Measurements from ENCODE around the gene SEC31B.

The SEC31B gene

DNA sequence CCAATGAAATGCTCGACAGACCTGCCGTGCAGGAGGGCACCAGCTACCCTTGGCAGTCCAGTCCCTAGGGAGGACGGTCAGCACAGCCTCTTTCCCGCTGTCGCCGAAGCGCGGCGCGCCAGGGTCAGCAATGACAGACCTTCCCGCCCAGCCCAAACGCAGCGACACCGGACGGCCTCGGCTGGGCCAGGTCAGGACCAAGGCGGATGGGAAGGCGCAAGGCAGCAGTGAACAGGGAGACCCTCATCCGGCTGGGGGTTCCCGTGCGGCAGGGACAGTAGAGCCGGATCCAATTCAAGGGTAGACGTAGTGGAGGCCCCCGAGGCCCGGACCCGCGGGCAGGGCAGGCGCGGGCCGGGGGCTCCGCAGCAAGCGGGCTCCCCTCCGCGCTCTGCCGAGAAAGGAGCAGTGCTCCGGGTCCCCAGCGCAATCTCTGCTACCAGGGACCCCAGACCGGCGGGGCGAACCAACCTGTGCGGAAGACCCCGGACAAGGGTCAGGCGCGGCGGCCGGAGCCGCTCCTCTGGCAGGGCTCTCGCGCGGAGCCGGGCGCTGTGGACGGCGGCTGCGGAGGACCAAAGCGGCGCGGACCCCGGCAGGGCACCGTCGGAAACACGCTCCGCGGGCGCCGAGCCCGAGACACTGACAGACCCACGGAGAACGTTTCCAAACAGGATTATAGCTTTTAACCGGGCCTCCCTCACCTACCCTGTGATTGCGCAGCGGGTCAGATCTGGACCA, at the start of gene SEC31B:
Gene SEC31B (minus strand): TSS at position 551 of the 741 bp plus-strand sequence. CDS start 2,909 bp downstream, outside the sequence.
- no peak for DNase-seq (ENCODE audit: low read depth in 3 of 3, low spot score in 1 of 3)

DNA sequence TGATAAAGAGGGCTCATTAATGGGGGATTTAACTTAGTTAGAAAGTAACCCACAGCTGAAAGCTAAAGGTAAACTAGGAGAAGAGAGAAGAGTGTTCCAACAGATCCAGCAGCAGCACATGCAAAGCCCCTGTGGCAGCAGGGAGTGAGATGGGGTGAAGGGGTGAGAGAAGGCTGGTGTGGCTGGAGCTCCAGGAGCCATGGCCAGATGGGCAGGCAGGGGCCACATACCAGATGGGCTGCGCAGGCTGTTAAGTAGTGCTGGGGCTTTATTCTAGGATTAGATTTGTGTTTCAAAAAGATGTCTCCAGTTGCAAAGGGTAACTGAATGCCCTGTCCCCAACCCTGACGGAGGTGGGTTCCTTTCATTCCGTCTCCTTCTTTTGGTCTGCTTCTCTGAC, 49.3 kb upstream of the SEC31B start:
- DNase-seq (ENCODE audit: low read depth in 3 of 3, low spot score in 1 of 3): no peak

DNA sequence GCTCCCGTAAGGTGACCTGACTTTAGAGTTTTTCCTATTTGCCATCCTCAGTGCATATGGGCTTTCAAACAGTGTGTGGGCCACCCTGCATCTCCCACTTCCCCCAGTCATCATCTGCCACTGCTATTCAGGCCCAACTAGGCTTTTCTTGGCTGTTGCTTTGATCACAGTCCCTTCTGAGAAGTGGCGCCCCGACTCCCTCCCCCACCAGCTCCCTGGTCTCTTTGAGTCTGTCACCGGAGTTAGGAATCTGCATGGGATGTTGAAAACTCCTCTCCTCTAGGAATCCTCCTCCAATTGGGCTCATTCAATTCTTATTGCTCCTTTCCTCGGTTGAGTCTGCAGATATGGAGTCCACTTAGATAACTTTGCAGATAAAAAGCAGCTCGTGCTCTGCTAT, 48.2 kb upstream of the SEC31B start:
- no peak for DNase-seq (ENCODE audit: low read depth in 3 of 3, low spot score in 1 of 3)

DNA sequence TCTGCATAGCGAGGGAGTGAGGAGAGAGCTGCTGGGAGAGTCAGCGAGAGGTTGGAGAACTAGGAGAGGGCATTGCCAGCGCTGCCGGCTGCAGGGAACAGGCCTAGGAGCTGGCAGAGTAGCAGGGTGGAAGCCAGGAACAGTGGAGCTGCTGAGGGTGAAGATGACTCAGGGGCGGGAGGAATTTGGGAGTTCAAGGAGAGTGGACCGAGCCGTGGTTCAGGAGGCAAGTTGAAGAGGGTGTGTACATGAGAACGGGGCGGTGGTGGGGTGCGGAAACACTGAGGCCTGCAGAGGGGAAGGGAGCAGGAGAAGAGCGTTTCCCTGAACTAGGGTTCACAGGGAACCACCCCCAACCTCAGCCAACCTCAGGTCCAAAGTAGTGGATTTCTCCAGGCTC, 47.6 kb upstream of the SEC31B start:
- no peak for DNase-seq (ENCODE audit: low read depth in 3 of 3, low spot score in 1 of 3)

- DNase-seq (ENCODE audit: low read depth in 3 of 3, low spot score in 1 of 3): no peak
Measured at GRCh38 chr10:100566561-100566960, 46.9 kb upstream of the SEC31B start.

DNA sequence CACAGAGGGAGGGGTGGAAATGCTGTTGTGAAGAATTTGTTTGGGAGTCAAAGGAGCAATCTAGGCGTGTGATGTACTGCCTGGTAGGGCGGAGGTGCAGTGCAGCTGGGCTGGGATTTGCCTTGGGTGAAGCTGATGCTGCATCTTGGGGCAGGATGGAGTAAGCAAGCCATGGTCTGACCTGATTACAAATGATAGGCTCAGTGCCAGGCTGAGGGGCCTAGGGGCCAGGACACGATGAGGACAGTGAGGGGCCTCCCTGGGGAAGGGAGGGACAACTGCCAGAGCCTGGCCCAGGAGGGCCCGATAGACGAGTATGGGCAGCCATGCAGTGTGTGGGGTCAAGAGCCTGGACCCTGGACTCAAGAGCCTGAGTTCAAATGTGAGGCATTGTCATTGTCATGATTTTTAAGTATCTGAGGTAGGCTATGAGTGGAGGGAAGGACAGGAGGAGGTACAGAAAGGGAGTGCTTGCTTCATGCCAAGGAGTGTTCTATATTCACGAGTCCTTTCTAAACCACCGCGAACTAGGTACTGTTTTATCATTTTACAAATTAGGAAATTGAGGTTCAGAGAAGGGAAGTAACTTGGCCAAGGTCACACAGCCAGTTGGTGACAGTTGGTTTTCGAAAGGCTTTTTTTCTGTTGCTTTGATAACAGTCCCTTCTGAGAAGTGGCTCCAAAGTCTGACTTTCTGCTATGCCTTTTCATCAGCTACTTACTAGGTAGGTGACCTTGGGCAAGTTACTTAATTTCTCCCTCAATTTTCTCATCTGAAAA, 45.7 kb upstream of the SEC31B start:
- DNase-seq (ENCODE audit: low read depth in 3 of 3, low spot score in 1 of 3): no peak

GRCh38 chr10:100562008-100562672, 42.5 kb upstream of the SEC31B start:
- peak; percentile 37 to 69 (median 60) for DNase-seq (ENCODE audit: low read depth in 3 of 3, low spot score in 1 of 3)

- DNase-seq (ENCODE audit: low read depth in 3 of 3, low spot score in 1 of 3): no peak
Measured at GRCh38 chr10:100561005-100561404, 41.3 kb upstream of the SEC31B start.

DNA sequence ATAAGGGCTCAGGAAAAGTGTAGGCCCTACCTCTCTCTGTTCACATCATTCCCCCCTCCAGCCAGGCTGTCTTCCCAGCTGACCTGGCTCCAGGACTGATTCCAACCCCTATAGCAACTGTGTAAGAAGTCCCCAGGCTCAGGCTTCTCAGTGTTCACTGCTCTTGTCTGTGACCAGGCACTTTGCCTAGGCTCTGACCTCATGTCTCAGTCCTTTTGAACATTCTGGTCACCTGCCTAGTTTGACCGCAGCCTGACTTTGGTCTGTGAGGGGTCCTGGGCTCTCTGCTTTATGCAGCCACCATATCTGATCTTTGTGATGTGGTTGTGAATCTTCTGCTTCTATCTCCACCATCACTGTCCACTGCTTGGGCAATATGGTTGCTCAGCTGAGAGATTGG, 40.6 kb upstream of the SEC31B start:
- DNase-seq (ENCODE audit: low read depth in 3 of 3, low spot score in 1 of 3): no peak

GRCh38 chr10:100554902-100555301, 35.2 kb upstream of the SEC31B start:
- DNase-seq (ENCODE audit: low read depth in 3 of 3, low spot score in 1 of 3): no peak

GRCh38 chr10:100553929-100554328, 34.3 kb upstream of the SEC31B start:
- no peak for DNase-seq (ENCODE audit: low read depth in 3 of 3, low spot score in 1 of 3)

- DNase-seq (ENCODE audit: low read depth in 3 of 3, low spot score in 1 of 3): no peak
Measured at GRCh38 chr10:100551738-100552137, 32.1 kb upstream of the SEC31B start.

GRCh38 chr10:100551196-100551595, 31.5 kb upstream of the SEC31B start:
- DNase-seq (ENCODE audit: low read depth in 3 of 3, low spot score in 1 of 3): no peak

DNA sequence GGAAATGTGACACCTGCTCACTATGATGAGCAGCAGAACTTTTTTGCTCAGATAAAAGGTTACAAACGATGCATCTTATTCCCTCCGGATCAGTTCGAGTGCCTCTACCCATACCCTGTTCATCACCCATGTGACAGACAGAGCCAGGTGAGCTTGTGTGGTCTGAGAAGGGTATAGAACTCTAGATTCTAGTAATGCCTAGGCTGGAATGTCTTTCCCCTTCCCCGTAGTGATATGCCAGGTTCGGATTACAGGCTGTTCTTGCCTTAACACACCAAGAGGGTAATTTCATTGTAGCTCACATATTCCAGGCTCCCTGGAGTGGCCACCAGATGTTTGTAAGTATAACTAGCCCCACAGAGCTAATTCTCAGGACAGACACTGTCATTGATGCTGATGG, 25.3 kb upstream of the SEC31B start:
- DNase-seq (ENCODE audit: low read depth in 3 of 3, low spot score in 1 of 3): no peak

DNA sequence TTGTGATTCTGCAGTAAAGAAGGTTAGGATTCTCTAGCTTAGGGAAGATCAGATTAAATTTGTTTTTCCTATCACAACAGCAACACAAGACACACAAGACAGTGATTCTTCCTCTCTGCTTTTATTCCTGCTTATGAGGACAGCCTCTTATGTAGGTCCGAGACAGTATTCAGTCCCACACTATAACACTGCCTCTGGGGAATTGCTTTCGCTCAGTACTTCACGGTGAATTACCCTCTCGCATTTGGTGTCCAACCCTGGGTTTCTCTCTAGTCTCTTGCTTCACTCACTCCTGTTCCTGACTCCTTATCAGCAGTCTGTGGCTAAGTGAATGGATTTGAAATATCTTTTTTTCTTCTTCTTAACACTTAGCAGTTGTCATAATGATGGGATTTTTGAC, 17.8 kb upstream of the SEC31B start:
- no peak for DNase-seq (ENCODE audit: low read depth in 3 of 3, low spot score in 1 of 3)

DNA sequence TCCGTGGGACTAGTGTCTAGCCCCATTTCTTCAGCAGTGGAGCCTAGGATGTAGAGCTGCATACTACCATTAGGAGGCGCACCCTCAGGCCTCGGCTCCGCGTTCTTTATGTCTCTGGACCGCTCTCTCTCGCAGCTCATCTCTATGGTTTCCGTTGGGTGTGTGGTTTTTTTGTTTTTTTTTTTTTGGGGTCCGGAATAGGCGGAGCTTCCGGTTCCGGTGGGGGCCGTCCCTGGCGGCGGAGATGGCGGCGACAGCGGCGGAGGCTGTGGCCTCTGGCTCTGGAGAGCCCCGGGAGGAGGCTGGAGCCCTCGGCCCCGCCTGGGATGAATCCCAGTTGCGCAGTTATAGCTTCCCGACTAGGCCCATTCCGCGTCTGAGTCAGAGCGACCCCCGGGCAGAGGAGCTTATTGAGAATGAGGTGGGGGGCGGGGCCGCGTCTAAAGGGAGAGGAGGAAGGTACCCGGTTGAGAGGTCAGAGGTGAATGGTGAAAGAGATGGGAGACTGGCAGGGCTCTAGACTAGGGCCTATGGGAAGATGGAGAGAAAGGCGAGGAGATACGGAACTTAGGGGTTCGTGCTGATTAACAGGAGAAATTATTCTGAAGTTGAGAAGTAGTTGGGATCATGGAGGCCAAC, 16.2 kb upstream of the SEC31B start, which contains the start of gene HIF1AN:
Gene HIF1AN (plus strand): TSS at position 229 of the 639 bp plus-strand sequence. CDS start 16 bp downstream, at position 245.
- DNase-seq (ENCODE audit: low read depth in 3 of 3, low spot score in 1 of 3): peak; percentile 71 to 81 (median 72)

DNA sequence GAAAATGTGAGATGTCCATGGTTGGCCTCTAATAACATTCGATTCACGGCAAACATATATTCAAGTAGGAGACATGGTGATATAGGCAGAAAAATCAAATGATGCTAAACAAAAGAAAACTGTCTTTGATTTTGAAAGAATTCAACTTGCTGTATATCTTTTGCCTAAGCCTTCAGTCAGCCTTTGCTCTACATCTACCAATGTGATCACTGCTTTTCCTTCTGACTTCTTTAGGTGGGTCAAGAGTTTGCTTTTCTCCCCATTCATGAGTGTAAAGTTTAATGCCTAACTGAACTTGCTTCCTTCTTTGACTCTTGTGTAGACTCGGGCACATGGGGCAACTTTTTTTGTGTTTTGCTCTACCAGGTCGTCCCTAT, 15.7 kb upstream of the SEC31B start:
- DNase-seq (ENCODE audit: low read depth in 3 of 3, low spot score in 1 of 3): no peak

GRCh38 chr10:100534726-100535125, 15.1 kb upstream of the SEC31B start:
- DNase-seq (ENCODE audit: low read depth in 3 of 3, low spot score in 1 of 3): no peak

DNA sequence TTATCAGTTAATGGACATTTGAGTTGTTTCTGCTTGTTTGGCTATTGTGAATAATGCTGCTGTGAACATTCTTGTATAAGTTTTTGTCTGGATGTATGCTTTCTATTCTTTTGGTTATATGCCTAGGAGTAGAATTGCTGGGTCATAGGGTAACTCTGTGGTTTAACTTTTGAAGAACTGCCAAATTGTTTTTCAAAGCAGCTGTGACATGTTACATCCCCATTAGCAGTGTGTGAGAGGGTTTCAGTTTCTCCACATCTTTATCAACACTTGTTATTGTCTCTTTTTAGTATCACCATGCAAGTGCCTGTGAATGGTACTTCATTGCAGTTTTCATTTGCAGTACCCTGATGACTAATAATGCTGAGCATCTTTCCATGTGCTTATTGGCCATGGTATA, 12.1 kb upstream of the SEC31B start:
- DNase-seq (ENCODE audit: low read depth in 3 of 3, low spot score in 1 of 3): no peak

- DNase-seq (ENCODE audit: low read depth in 3 of 3, low spot score in 1 of 3): peak; percentile 64 to 74 (median 69)
Measured at GRCh38 chr10:100529475-100530298, 10.0 kb upstream of the SEC31B start, which contains the start of gene NDUFB8. NDUFB8 (minus strand) TSS chr10:100529871; CDS start chr10:100529851, 20 bp downstream.
